IMR-90 (cell line): ENCODE data around the gene RAP1GAP2. TPM values are rescaled to one million over a fixed set of nuclear protein-coding genes. Genes with fewer than 3 reads are reported as not detected.
A peak's percentile ranks its signal among the peaks of the same experiment; 100 is the strongest.

Experiments used
- ATAC-seq: fragments of 200-7000 bp; cut with Tn5 transposase; 2 replicates; pipeline ENCODE4 v1.9.1; 2020; ENCODE audit warnings: low read depth, mild to moderate bottlenecking, moderate library complexity
- BruUV-seq: library from RNA; stranded (reverse); fragments of 400-500 nt; replicated peaks from 2 replicates; lab custom pipeline; 2021; lab: Mats Ljungman, UMichigan
- CTCF ChIA-PET: fragments of 300-600 bp; formaldehyde crosslinking; extraction: SDS; loops from one replicate; lab custom pipeline; 2021; ENCODE audit warnings: antibody characterized with exemption; lab: Yijun Ruan, JAX
- POLR2A ChIA-PET: fragments of 300-600 bp; sonication (Branson Sonifier 250); formaldehyde crosslinking; loops from one replicate; lab custom pipeline; 2022; ENCODE audit warnings: antibody characterized with exemption; ENCODE audit not compliant: unreplicated experiment; lab: Charles Lee
- DNase-seq: peaks from one replicate; pipeline ENCODE4 v3.0.0; 2013
- H2AFZ ChIP-seq: replicated peaks from 2 replicates; pipeline ENCODE3; 2013; ENCODE audit warnings: low read length, mild to moderate bottlenecking; ENCODE audit not compliant: poor library complexity
- H2AK5ac ChIP-seq: 2 replicates; pipeline ENCODE4 v1.6.1; 2013; ENCODE audit warnings: low read depth, low read length, inconsistent platforms
- H2AK9ac ChIP-seq: replicated peaks from 2 replicates; pipeline ENCODE3; 2013; ENCODE audit warnings: mild to moderate bottlenecking, low read depth, low read length, moderate library complexity; ENCODE audit not compliant: poor library complexity
- H2BK120ac ChIP-seq: 2 replicates; pipeline ENCODE4 v1.6.1; 2013; ENCODE audit warnings: low read depth, low read length, inconsistent platforms
- H2BK15ac ChIP-seq: 3 replicates; pipeline ENCODE4 v1.6.1; 2013; ENCODE audit warnings: low read depth, low read length, inconsistent platforms
- H2BK20ac ChIP-seq: 2 replicates; pipeline ENCODE4 v1.6.1; 2013; ENCODE audit warnings: low read depth, mild to moderate bottlenecking, inconsistent platforms, low read length, moderate library complexity
- H2BK5ac ChIP-seq: 2 replicates; pipeline ENCODE4 v1.6.1; 2013; ENCODE audit warnings: mild to moderate bottlenecking, low read depth, low read length, inconsistent platforms; ENCODE audit not compliant: poor library complexity, severe bottlenecking
- H3K14ac ChIP-seq: replicated peaks from 2 replicates; pipeline ENCODE4 v1.6.1; 2013; ENCODE audit warnings: low read depth, low read length, inconsistent platforms
- H3K18ac ChIP-seq: 2 replicates; pipeline ENCODE4 v1.6.1; 2013; ENCODE audit warnings: low read depth, low read length, control low read depth
- H3K23ac ChIP-seq: 2 replicates; pipeline ENCODE4 v1.6.1; 2013; ENCODE audit warnings: low read depth, low read length, inconsistent platforms
- H3K27ac ChIP-seq: 2 replicates; pipeline ENCODE4 v1.5.1; 2013; ENCODE audit warnings: mild to moderate bottlenecking, control low read depth, low read length; ENCODE audit not compliant: insufficient read depth
- H3K27me3 ChIP-seq: 2 replicates; pipeline ENCODE4 v1.6.1; 2013; ENCODE audit warnings: low read length; ENCODE audit not compliant: control insufficient read depth, insufficient read depth
- H3K36me3 ChIP-seq: 2 replicates; pipeline ENCODE4 v1.6.1; 2013; ENCODE audit warnings: low read length, mixed read lengths; ENCODE audit not compliant: control insufficient read depth, insufficient read depth
- H3K4ac ChIP-seq: 2 replicates; pipeline ENCODE4 v1.6.1; 2013; ENCODE audit warnings: low read depth, low read length, inconsistent platforms
- H3K4me1 ChIP-seq: 2 replicates; pipeline ENCODE4 v1.6.1; 2013; ENCODE audit warnings: low read length, mixed read lengths; ENCODE audit not compliant: control insufficient read depth, insufficient read depth
- H3K4me2 ChIP-seq: 2 replicates; pipeline ENCODE4 v1.6.1; 2013; ENCODE audit warnings: low read depth, mild to moderate bottlenecking, control low read depth, low read length, moderate library complexity
- H3K4me3 ChIP-seq: 2 replicates; pipeline ENCODE4 v1.5.1; 2013; ENCODE audit warnings: low read depth, mild to moderate bottlenecking, control low read depth, low read length, moderate library complexity; ENCODE audit not compliant: insufficient read depth
- H3K56ac ChIP-seq: 2 replicates; pipeline ENCODE4 v1.6.1; 2013; ENCODE audit warnings: low read length, inconsistent platforms; ENCODE audit not compliant: insufficient read depth; ENCODE audit errors: extremely low read depth
- H3K79me1 ChIP-seq, 2 experiments: 2 replicates each; pipeline ENCODE4 v1.6.1; 2013; ENCODE audit warnings: low read length in 2 of 2, inconsistent platforms in 1 of 2, low read depth in 1 of 2
- H3K9ac ChIP-seq: 2 replicates; pipeline ENCODE4 v1.6.1; 2013; ENCODE audit warnings: low read depth, low read length, control low read depth
- H3K9me1 ChIP-seq: 2 replicates; pipeline ENCODE4 v1.6.1; 2013; ENCODE audit warnings: low read length, inconsistent platforms; ENCODE audit not compliant: insufficient read depth
- H3K9me3 ChIP-seq: 2 replicates; pipeline ENCODE4 v1.6.1; 2013; ENCODE audit warnings: low read length; ENCODE audit not compliant: control insufficient read depth, insufficient read depth
- H4K20me1 ChIP-seq: 2 replicates; pipeline ENCODE4 v1.6.1; 2013; ENCODE audit warnings: low read length, inconsistent platforms; ENCODE audit not compliant: insufficient read depth
- H4K5ac ChIP-seq: 2 replicates; pipeline ENCODE4 v1.6.1; 2013; ENCODE audit warnings: mild to moderate bottlenecking, low read depth, low read length, control low read depth
- H4K8ac ChIP-seq, 2 experiments: 2 replicates each; pipeline ENCODE4 v1.6.1; 2013; ENCODE audit warnings: low read depth in 2 of 2, low read length in 2 of 2, control low read depth in 1 of 2, inconsistent platforms in 1 of 2
- H4K91ac ChIP-seq: 2 replicates; pipeline ENCODE4 v1.6.1; 2013; ENCODE audit warnings: low read depth, low read length, inconsistent platforms; ENCODE audit not compliant: insufficient read depth
- BHLHE40 ChIP-seq: fragments of 150-350 bp; IDR thresholded peaks from 2 replicates; pipeline ENCODE4 v1.6.1; 2016; ENCODE audit warnings: mild to moderate bottlenecking, low read depth, low read length
- CHD1 ChIP-seq: IDR thresholded peaks from 2 replicates; pipeline ENCODE4 v1.6.1; 2012; ENCODE audit warnings: low read depth, low read length, improper control_type of control experiment
- NFE2L2 ChIP-seq: fragments of 150-350 bp; IDR thresholded peaks from 2 replicates; pipeline ENCODE4 v1.6.1; 2016; ENCODE audit warnings: low read depth, mild to moderate bottlenecking, low read length
- POLR2A ChIP-seq: IDR thresholded peaks from 2 replicates; pipeline ENCODE4 v1.6.1; 2012; ENCODE audit warnings: mild to moderate bottlenecking, low read depth, low read length
- RAD21 ChIP-seq: IDR thresholded peaks from 2 replicates; pipeline ENCODE4 v1.6.1; 2012; ENCODE audit warnings: low read length, improper control_type of control experiment
- RCOR1 ChIP-seq: IDR thresholded peaks from 2 replicates; pipeline ENCODE4 v1.6.1; 2012; ENCODE audit warnings: mild to moderate bottlenecking, low read length, improper control_type of control experiment; ENCODE audit not compliant: insufficient replicate concordance
- RFX5 ChIP-seq: IDR thresholded peaks from 2 replicates; pipeline ENCODE4 v1.8.0; 2012; ENCODE audit warnings: low read depth, mild to moderate bottlenecking, low read length, moderate library complexity
- WGBS, 2 experiments: methylation state at CpG; one replicate each; pipeline versions ENCODE4 v1.1.5 to v1.1.7; 2013; ENCODE audit warnings: missing lambda C conversion rate in 2 of 2; ENCODE audit not compliant: insufficient read length in 1 of 2; ENCODE audit errors: extremely low coverage in 2 of 2; 5-methylcytosine and 5-hydroxymethylcytosine counted together
- dilution Hi-C: fragments of 300-500 bp; cut with HindIII; formaldehyde crosslinking; loops from one replicate; pipeline ENCODE4 v1.14.3; 2018; ENCODE audit warnings: low sequenced_read_pairs; ENCODE audit not compliant: unreplicated experiment
- in situ Hi-C: fragments of 300-500 bp; cut with MboI; formaldehyde crosslinking; loops from 3 replicates; pipeline ENCODE4 v1.14.3; 2019; ENCODE audit warnings: low sequenced_read_pairs, inconsistent platforms, mixed read lengths
- intact Hi-C: fragments of 100-400 bp; cut with micrococcal nuclease; formaldehyde crosslinking; loops from 2 replicates; pipeline ENCODE4 v1.10.0; 2022
- polyA plus RNA-seq, 3 experiments: library from polyadenylated mRNA; depleted of rRNA; stranded (reverse); fragments of >200 nt; gene quantifications; 2 replicates each; pipeline ENCODE4 v1.2.3, GENCODE V29; 2012; ENCODE audit warnings: low replicate concordance in 1 of 3
- total RNA-seq: library from RNA; depleted of rRNA; stranded (reverse); fragments of >200 nt; gene quantifications from 2 replicates; pipeline ENCODE4 v1.2.3, GENCODE V29; 2012
- TF ChIP-seq, protein P1 (sequence below): fragments of 150-350 bp; IDR thresholded peaks from 2 replicates; pipeline ENCODE4 v1.6.1; 2017; ENCODE audit warnings: mild to moderate bottlenecking, antibody characterized with exemption, low read length, low read depth

RAP1GAP2 gene
- total and polyA plus RNA-seq, 2 of the 4 experiments (the other 2 are of a cell fraction), result 5.7 to 7.5 TPM

DNA sequence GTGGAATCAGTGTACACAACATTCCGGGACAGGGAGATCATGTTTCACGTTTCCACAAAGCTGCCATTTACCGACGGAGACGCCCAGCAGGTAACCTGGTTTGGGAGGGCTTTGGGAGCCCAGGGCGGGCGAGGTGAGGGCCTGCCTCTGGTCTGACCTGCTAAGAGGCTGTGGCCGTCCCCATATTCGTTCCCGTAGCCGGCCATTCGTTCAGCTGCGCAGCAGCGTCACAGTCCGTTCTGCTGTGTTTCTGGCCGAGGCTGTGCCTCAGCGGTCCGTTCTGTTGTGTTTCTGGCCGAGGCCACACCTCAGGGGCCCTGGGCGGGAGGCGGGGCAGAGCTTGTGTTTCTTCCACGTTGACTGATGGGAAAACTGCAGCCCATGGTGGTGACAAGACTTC, 199.1 kb downstream of the RAP1GAP2 start:
- Histone ChIP-seq H3K18ac (no peak overlapping the region), H3K4me2 (no peak overlapping the region), H2BK5ac (peak overlapping the region; percentile 74), H2BK15ac (peak overlapping the region; percentile 93; the same call in 2 of the 3 replicates), H2AFZ (peak overlapping the region; percentile 61), H4K8ac (peak overlapping the region in 1 of 2 experiments; percentile 2; a peak in 1 of 4 replicates), H3K27ac (no peak overlapping the region), H3K14ac (no peak overlapping the region), H3K4me3 (no peak overlapping the region), H3K79me1 (peaks cover 0 to 4% of the 10 kb centered on the region in 2 experiments; a peak in 1 of 4 replicates), H4K20me1 (no peaks in the 10 kb centered on the region), H2BK20ac (peak overlapping the region; percentile 67; the same call in 1 of the 2 replicates), H2BK120ac (peak overlapping the region; percentile 68), H3K56ac (no peak overlapping the region), H3K9me3 (no peaks in the 10 kb centered on the region; the same call in 1 of the 2 replicates), H4K5ac (no peak overlapping the region), H3K23ac (no peak overlapping the region), H4K91ac (peak overlapping the region; percentile 68), H3K9me1 (peaks cover 13% of the 10 kb centered on the region), H3K4me1 (peaks cover 13% of the 10 kb centered on the region), H2AK9ac (peak overlapping the region; percentile 55), H3K27me3 (no peaks in the 10 kb centered on the region), H2AK5ac (peak overlapping the region; percentile 57; the same call in 1 of the 2 replicates), H3K4ac (0 out of 2 replicates have a peak overlapping the region, but pooled peaks have one; percentile 30), H3K9ac (no peak overlapping the region), H3K36me3 (no peaks in the 10 kb centered on the region)
- CTCF ChIA-PET, result no interaction called here
- ATAC-seq, result no peak
- intact Hi-C loops, result no loop called here
- dilution Hi-C loops, result no loop called here
- in situ Hi-C loops, result no loop called here
- POLR2A ChIA-PET, result no interaction called here
- BruUV-seq, result no TSS peak
- TF ChIP-seq POLR2A (no peak), CHD1 (no peak), RAD21 (no peak), RFX5 (no peak), BHLHE40 (no peak), NFE2L2 (no peak), RCOR1 (no peak)
- TF ChIP-seq, protein P1, sequence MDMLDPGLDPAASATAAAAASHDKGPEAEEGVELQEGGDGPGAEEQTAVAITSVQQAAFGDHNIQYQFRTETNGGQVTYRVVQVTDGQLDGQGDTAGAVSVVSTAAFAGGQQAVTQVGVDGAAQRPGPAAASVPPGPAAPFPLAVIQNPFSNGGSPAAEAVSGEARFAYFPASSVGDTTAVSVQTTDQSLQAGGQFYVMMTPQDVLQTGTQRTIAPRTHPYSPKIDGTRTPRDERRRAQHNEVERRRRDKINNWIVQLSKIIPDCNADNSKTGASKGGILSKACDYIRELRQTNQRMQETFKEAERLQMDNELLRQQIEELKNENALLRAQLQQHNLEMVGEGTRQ, result no peak
- 61% methylated on average over 13 of the region's 22 CpGs; no CpG with 5 or more reads in 1 of the 2 experiments for WGBS, 2 experiments
- no peak for DNase-seq
